Cardiac muscle cell (in vitro differentiated cells and primary cell): ENCODE results near the gene LDB3. TPM values are rescaled to one million over a fixed set of nuclear protein-coding genes. Genes with fewer than 3 reads are reported as not detected.

ENCODE experiments used
- DNase-seq, 2 donors: peaks; one replicate each; pipeline versions ENCODE4 v3.0.0 to v3.0.0-alpha.2; 2010 to 2017; ENCODE audit warnings: low read depth in 1 of 2, low spot score in 1 of 2
- H3K27ac ChIP-seq: fragments of 200-600 bp; sonication (generic); 2 replicates; pipeline ENCODE4 v1.5.1; 2016
- H3K27me3 ChIP-seq: fragments of 200-600 bp; sonication (generic); 2 replicates; pipeline ENCODE4 v1.6.0; 2016; ENCODE audit warnings: control low read depth
- H3K36me3 ChIP-seq: fragments of 200-600 bp; sonication (generic); 2 replicates; pipeline ENCODE4 v1.5.1; 2016; ENCODE audit warnings: control low read depth
- H3K4me1 ChIP-seq: fragments of 200-600 bp; sonication (generic); 2 replicates; pipeline ENCODE4 v1.8.1; 2017; ENCODE audit warnings: low read depth, mild to moderate bottlenecking, mixed run types
- H3K4me3 ChIP-seq: fragments of 200-600 bp; sonication (generic); 2 replicates; pipeline ENCODE4 v1.5.1; 2016; ENCODE audit warnings: mild to moderate bottlenecking
- H3K9me3 ChIP-seq: fragments of 200-600 bp; sonication (generic); 2 replicates; pipeline ENCODE4 v1.5.1; 2017; ENCODE audit warnings: low read depth, mild to moderate bottlenecking, control low read depth
- polyA plus RNA-seq: library from polyadenylated mRNA; unstranded; fragments of >200 nt; fragmentation: Nextera tagmentation; extraction: Ambion mirVana; gene quantifications from 2 replicates; pipeline ENCODE4 v1.2.1, GENCODE V29; 2016
- total RNA-seq: library from RNA; depleted of rRNA; stranded (reverse); fragments of >200 nt; gene quantifications from 2 replicates; pipeline ENCODE4 v1.2.3, GENCODE V29; 2016
- TF ChIP-seq, protein P1 (sequence below): IDR thresholded peaks from 2 replicates; pipeline ENCODE4 v1.5.1; 2012; ENCODE audit warnings: low read depth, mild to moderate bottlenecking, low read length

The LDB3 gene
- total and polyA plus RNA-seq, 2 experiments from 2014 or later = 213 to 317 TPM

DNA sequence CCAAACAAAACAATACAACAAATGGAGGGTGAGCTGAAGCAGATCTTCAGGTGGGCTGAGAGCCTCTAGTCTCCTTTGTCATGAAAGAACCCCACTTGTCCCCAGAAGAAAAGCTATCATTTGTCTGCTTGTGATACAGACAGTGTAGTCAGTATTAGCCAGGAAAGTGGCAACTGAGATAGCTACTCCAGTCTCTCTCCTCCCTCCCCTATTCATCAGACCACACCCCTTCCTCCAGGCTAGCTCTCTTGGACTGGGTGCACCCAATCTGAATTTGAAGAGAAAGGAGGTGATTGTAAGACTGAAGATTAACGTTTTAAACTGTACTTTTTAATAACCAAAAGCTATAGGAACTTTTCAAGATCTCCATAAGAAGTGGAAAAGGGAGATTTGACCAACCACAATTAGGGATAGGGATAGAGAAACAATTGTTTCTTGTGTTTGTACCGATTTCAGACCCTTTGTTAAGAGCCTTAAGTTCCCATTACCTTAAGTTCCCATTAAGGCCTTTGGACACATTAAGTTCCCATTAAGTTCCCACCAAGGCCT, 102.2 kb downstream of the LDB3 start:
- H3K4me1 ChIP-seq = peaks cover 49% of the 10 kb centered on the region
- peak in 1 of 2 donors; percentile 10 for DNase-seq
- no peaks in the 10 kb centered on the region for H3K9me3 ChIP-seq
- H3K4me3 ChIP-seq = no peak overlapping the region
- TF ChIP-seq, protein P1, sequence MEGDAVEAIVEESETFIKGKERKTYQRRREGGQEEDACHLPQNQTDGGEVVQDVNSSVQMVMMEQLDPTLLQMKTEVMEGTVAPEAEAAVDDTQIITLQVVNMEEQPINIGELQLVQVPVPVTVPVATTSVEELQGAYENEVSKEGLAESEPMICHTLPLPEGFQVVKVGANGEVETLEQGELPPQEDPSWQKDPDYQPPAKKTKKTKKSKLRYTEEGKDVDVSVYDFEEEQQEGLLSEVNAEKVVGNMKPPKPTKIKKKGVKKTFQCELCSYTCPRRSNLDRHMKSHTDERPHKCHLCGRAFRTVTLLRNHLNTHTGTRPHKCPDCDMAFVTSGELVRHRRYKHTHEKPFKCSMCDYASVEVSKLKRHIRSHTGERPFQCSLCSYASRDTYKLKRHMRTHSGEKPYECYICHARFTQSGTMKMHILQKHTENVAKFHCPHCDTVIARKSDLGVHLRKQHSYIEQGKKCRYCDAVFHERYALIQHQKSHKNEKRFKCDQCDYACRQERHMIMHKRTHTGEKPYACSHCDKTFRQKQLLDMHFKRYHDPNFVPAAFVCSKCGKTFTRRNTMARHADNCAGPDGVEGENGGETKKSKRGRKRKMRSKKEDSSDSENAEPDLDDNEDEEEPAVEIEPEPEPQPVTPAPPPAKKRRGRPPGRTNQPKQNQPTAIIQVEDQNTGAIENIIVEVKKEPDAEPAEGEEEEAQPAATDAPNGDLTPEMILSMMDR = no peak
- H3K36me3 ChIP-seq = no peaks in the 10 kb centered on the region
- H3K27ac ChIP-seq = peak overlapping the region; percentile 55
- no peaks in the 10 kb centered on the region for H3K27me3 ChIP-seq

- no peaks in the 10 kb centered on the region for H3K27me3 ChIP-seq
- TF ChIP-seq, protein P1 = no peak
- H3K4me1 ChIP-seq = peaks cover 42% of the 10 kb centered on the region
- DNase-seq = no peak
- no peaks in the 10 kb centered on the region for H3K9me3 ChIP-seq
- no peak overlapping the region for H3K27ac ChIP-seq
- no peak overlapping the region for H3K4me3 ChIP-seq
- H3K36me3 ChIP-seq = no peaks in the 10 kb centered on the region
These were observed 105.2 kb downstream of the LDB3 start for GRCh38 chr10:86773498-86773897.

GRCh38 chr10:86775056-86775869, 107.0 kb downstream of the LDB3 start:
- peak in 1 of 2 donors; percentile 19 for DNase-seq
- peak overlapping the region; percentile 15 for H3K27ac ChIP-seq
- peaks cover 27% of the 10 kb centered on the region for H3K4me1 ChIP-seq
- H3K36me3 ChIP-seq = no peaks in the 10 kb centered on the region
- no peak overlapping the region for H3K4me3 ChIP-seq
- H3K9me3 ChIP-seq = no peaks in the 10 kb centered on the region
- no peaks in the 10 kb centered on the region for H3K27me3 ChIP-seq
- TF ChIP-seq, protein P1 = no peak

DNA sequence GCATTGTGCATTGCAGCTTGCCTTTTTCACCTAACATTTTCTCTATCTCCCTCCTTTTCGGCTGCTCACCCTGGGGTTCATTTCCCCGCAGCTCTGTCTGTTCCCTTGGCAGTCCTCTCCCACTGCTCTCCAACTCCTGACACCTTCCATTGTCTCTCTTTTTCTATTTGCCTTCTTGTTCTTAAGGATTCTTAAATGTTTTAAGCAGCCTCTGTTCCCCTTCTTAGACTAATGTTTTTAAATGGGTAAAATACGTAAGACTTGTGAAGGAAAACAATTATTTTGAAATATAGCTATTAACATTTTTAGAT, 107.5 kb downstream of the LDB3 start:
- Histone ChIP-seq H3K4me1 (peaks cover 22% of the 10 kb centered on the region), H3K9me3 (no peaks in the 10 kb centered on the region), H3K4me3 (no peak overlapping the region), H3K27ac (peak overlapping the region; percentile 15), H3K27me3 (no peaks in the 10 kb centered on the region), H3K36me3 (no peaks in the 10 kb centered on the region)
- no peak for DNase-seq
- TF ChIP-seq, protein P1 = no peak

- TF ChIP-seq, protein P1 = no peak
- H3K27ac ChIP-seq = no peak overlapping the region
- peak in 1 of 2 donors; percentile 66 for DNase-seq
- H3K4me1 ChIP-seq = peaks cover 14% of the 10 kb centered on the region
- H3K36me3 ChIP-seq = no peaks in the 10 kb centered on the region
- H3K4me3 ChIP-seq = no peak overlapping the region
- no peaks in the 10 kb centered on the region for H3K27me3 ChIP-seq
- no peaks in the 10 kb centered on the region for H3K9me3 ChIP-seq
These were observed 111.1 kb downstream of the LDB3 start for GRCh38 chr10:86779220-86780017.
